Liver (tissue), 9 donors: ENCODE data around the gene LMBR1L. TPM values are rescaled to one million over a fixed set of nuclear protein-coding genes. Genes with fewer than 3 reads are reported as not detected.
A peak's percentile ranks its signal among the peaks of the same experiment; 100 is the strongest.

ENCODE experiments used
- DNase-seq: peaks from one replicate; pipeline ENCODE4 v3.0.0-alpha.2; 2017; ENCODE audit warnings: low spot score
- H3K27ac ChIP-seq, 2 donors: one replicate each; pipeline ENCODE4 v1.7.0; 2013; ENCODE audit warnings: inconsistent platforms in 2 of 2, low read length in 2 of 2, control low read depth in 1 of 2, low read depth in 1 of 2, mild to moderate bottlenecking in 1 of 2
- H3K27me3 ChIP-seq, 4 donors: one replicate each; pipeline versions ENCODE4 v1.6.1 to v1.7.0; 2013; ENCODE audit warnings: low read length in 3 of 4, inconsistent platforms in 1 of 4, mild to moderate bottlenecking in 1 of 4, moderate library complexity in 1 of 4; ENCODE audit not compliant: control insufficient read depth in 4 of 4, insufficient read depth in 4 of 4
- H3K36me3 ChIP-seq, 4 donors: one replicate each; pipeline versions ENCODE4 v1.6.1 to v1.7.0; 2013; ENCODE audit warnings: low read length in 3 of 4, mild to moderate bottlenecking in 3 of 4, low read depth in 1 of 4, moderate library complexity in 1 of 4; ENCODE audit not compliant: control insufficient read depth in 4 of 4, insufficient read depth in 3 of 4
- H3K4me1 ChIP-seq, 4 donors: one replicate each; pipeline versions ENCODE4 v1.6.1 to v1.7.0; 2013; ENCODE audit warnings: low read length in 3 of 4, mild to moderate bottlenecking in 3 of 4, moderate library complexity in 1 of 4; ENCODE audit not compliant: control insufficient read depth in 4 of 4, insufficient read depth in 4 of 4
- H3K4me3 ChIP-seq, 3 donors: one replicate each; pipeline versions ENCODE4 v1.6.1 to v1.7.0; 2013; ENCODE audit warnings: low read length in 3 of 3, control low read depth in 1 of 3, low read depth in 1 of 3, mild to moderate bottlenecking in 1 of 3
- H3K9ac ChIP-seq, 2 donors: one replicate each; pipeline ENCODE4 v1.7.0; 2013; ENCODE audit warnings: low read length in 2 of 2, mild to moderate bottlenecking in 2 of 2, moderate library complexity in 2 of 2, control low read depth in 1 of 2, low read depth in 1 of 2
- H3K9me3 ChIP-seq, 4 donors: one replicate each; pipeline versions ENCODE4 v1.6.1 to v1.7.0; 2013; ENCODE audit warnings: low read length in 3 of 4; ENCODE audit not compliant: control insufficient read depth in 4 of 4
- EGR1 ChIP-seq, 2 donors: IDR thresholded peaks; 2 replicates each; pipeline ENCODE4 v1.6.1; 2016 to 2018; ENCODE audit warnings: antibody characterized with exemption in 2 of 2, low read depth in 2 of 2
- FOXA1 ChIP-seq: IDR thresholded peaks from 2 replicates; pipeline ENCODE4 v1.6.1; 2016; ENCODE audit warnings: antibody characterized with exemption
- FOXA2 ChIP-seq: IDR thresholded peaks from 2 replicates; pipeline ENCODE4 v1.6.1; 2016; ENCODE audit warnings: antibody characterized with exemption
- GABPA ChIP-seq, 2 donors: IDR thresholded peaks in 1 of 2; conservative IDR thresholded peaks in 1 of 2; 2 replicates each; pipeline ENCODE4 v1.6.1; 2016; ENCODE audit warnings: antibody characterized with exemption in 2 of 2, mild to moderate bottlenecking in 1 of 2, moderate library complexity in 1 of 2
- HNF4A ChIP-seq, 2 donors: conservative IDR thresholded peaks; 2 replicates each; pipeline ENCODE4 v1.6.1; 2016; ENCODE audit warnings: antibody characterized with exemption in 2 of 2, mild to moderate bottlenecking in 2 of 2
- HNF4G ChIP-seq: IDR thresholded peaks from 2 replicates; pipeline ENCODE4 v1.6.1; 2016; ENCODE audit warnings: antibody characterized with exemption
- JUND ChIP-seq, 2 donors: IDR thresholded peaks; 2 replicates each; pipeline ENCODE4 v1.6.1; 2016; ENCODE audit warnings: antibody characterized with exemption in 2 of 2
- RAD21 ChIP-seq, 2 donors: IDR thresholded peaks; 2 replicates each; pipeline ENCODE4 v1.6.1; 2016; ENCODE audit warnings: antibody characterized with exemption in 2 of 2, mild to moderate bottlenecking in 2 of 2
- RXRA ChIP-seq, 2 donors: IDR thresholded peaks; 2 replicates each; pipeline ENCODE4 v1.6.1; 2017 to 2018; ENCODE audit warnings: antibody characterized with exemption in 2 of 2, mild to moderate bottlenecking in 1 of 2
- SP1 ChIP-seq: IDR thresholded peaks from 2 replicates; pipeline ENCODE4 v1.6.1; 2018; ENCODE audit warnings: antibody characterized with exemption, mild to moderate bottlenecking
- TAF1 ChIP-seq: conservative IDR thresholded peaks from 2 replicates; pipeline ENCODE4 v1.6.1; 2016; ENCODE audit warnings: antibody characterized with exemption, mild to moderate bottlenecking
- YY1 ChIP-seq: IDR thresholded peaks from 2 replicates; pipeline ENCODE4 v1.6.1; 2016; ENCODE audit warnings: antibody characterized with exemption, mild to moderate bottlenecking
- WGBS: extraction: QIAGEN DNeasy Blood & Tissue Kit; methylation state at CpG from one replicate; pipeline ENCODE4 v1.1.7; 2013; 5-methylcytosine and 5-hydroxymethylcytosine counted together
- polyA plus RNA-seq, 2 donors: library from polyadenylated mRNA; stranded (reverse) in 1 of 2; unstranded in 1 of 2; fragments of 200-250 nt in 1 of 2; fragments of >200 nt in 1 of 2; fragmentation: Nextera tagmentation in 1 of 2; extraction: Ambion mirVana in 1 of 2; gene quantifications; one replicate each; pipeline versions ENCODE4 v1.2.1 to v1.2.3, GENCODE V29; 2013 to 2015
- total RNA-seq, 2 donors: library from RNA; depleted of rRNA; stranded (reverse); fragments of >200 nt; gene quantifications; one replicate each; pipeline ENCODE4 v1.2.3, GENCODE V29; 2014
- TF ChIP-seq, protein P1 (sequence below): IDR thresholded peaks from 2 replicates; pipeline ENCODE4 v1.6.1; 2016; ENCODE audit warnings: antibody characterized with exemption
- TF ChIP-seq, protein P2 (sequence below): IDR thresholded peaks from 2 replicates; pipeline ENCODE4 v1.6.1; 2016; ENCODE audit warnings: antibody characterized with exemption
- TF ChIP-seq, protein P3 (sequence below): IDR thresholded peaks from 2 replicates; pipeline ENCODE4 v1.6.1; 2016; ENCODE audit warnings: antibody characterized with exemption
- TF ChIP-seq, protein P4 (sequence below): fragments of 150-350 bp; IDR thresholded peaks from 2 replicates; pipeline ENCODE4 v1.5.1; 2017; ENCODE audit warnings: improper control_type of control experiment, low read depth, low read length; ENCODE audit not compliant: missing input control
- TF ChIP-seq, protein P5 (sequence below): IDR thresholded peaks from 2 replicates; pipeline ENCODE4 v1.6.1; 2016; ENCODE audit warnings: antibody characterized with exemption, mild to moderate bottlenecking
- donor health status: healthy.
- donor health status: healthy.
- donor health status: healthy.
- donor health status: healthy.
- donor health status: healthy.

Gene LMBR1L
- total and polyA plus RNA-seq, 4 donors = 9.3 to 23.7 (median 11.8) TPM

DNA sequence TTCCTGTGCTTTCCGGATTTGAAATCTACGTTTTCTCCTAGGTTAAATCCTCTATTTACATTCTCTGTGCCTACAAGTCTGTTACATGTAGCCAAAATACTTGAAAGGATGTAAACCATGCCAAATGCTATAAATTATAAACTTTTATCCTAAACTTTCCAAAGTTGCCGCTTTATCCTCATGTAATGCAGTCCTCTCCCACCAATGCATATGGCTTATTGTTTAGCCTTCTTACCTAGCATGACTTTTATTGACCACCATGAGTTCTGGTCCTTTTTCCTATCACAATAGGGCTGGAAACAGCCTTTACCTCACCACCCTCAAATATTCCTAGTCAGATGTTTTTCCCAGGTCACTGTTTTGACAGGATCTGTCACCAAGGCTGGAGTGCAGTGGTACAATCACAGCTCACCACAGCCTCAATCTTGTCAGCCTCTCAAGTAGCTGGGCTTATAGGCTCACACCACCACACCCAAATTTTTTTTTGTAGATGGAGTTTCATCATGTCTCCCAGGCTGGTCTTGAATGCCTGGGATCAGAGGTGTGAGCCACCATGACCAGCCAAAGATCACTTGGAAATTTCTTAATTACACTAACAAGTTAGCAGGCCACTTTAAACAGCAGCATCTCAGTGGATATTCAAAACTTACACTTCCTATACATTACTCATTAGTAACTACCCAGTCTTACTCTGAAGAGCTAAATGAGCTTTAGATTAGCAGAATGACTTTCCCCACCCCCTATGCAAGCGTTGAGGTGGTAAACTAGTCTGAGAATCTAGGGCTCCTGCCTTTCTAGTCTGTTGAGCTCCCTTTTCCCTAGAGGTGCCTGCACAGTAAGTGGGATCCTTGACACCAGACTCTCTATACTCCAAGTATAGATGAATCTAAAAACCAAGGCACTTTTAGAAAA, 16.5 kb upstream of the LMBR1L start:
- no peak overlapping the region for H3K27ac ChIP-seq
- H3K27me3 ChIP-seq = no peaks in the 10 kb centered on the region
- H3K9me3 ChIP-seq = no peaks in the 10 kb centered on the region
- no peak overlapping the region for H3K4me3 ChIP-seq
- peaks cover 4 to 14% (median 9%) of the 10 kb centered on the region in 4 donors for H3K36me3 ChIP-seq
- TF ChIP-seq, protein P1, sequence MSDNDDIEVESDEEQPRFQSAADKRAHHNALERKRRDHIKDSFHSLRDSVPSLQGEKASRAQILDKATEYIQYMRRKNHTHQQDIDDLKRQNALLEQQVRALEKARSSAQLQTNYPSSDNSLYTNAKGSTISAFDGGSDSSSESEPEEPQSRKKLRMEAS = no peak
- no peak for TF ChIP-seq RXRA (IDR thresholded peaks at IDR 0.05)
- TF ChIP-seq FOXA1 = no peak
- no peak for TF ChIP-seq YY1
- TF ChIP-seq EGR1 (IDR thresholded peaks at IDR 0.05; ENCODE audit: low read depth in 2 of 2) = no peak
- TF ChIP-seq SP1 = no peak
- TF ChIP-seq, protein P2, sequence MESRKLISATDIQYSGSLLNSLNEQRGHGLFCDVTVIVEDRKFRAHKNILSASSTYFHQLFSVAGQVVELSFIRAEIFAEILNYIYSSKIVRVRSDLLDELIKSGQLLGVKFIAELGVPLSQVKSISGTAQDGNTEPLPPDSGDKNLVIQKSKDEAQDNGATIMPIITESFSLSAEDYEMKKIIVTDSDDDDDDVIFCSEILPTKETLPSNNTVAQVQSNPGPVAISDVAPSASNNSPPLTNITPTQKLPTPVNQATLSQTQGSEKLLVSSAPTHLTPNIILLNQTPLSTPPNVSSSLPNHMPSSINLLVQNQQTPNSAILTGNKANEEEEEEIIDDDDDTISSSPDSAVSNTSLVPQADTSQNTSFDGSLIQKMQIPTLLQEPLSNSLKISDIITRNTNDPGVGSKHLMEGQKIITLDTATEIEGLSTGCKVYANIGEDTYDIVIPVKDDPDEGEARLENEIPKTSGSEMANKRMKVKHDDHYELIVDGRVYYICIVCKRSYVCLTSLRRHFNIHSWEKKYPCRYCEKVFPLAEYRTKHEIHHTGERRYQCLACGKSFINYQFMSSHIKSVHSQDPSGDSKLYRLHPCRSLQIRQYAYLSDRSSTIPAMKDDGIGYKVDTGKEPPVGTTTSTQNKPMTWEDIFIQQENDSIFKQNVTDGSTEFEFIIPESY = no peak
- TF ChIP-seq, protein P3, sequence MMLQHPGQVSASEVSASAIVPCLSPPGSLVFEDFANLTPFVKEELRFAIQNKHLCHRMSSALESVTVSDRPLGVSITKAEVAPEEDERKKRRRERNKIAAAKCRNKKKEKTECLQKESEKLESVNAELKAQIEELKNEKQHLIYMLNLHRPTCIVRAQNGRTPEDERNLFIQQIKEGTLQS = no peak
- no peak for TF ChIP-seq JUND (IDR thresholded peaks at IDR 0.05)
- TF ChIP-seq, protein P4, sequence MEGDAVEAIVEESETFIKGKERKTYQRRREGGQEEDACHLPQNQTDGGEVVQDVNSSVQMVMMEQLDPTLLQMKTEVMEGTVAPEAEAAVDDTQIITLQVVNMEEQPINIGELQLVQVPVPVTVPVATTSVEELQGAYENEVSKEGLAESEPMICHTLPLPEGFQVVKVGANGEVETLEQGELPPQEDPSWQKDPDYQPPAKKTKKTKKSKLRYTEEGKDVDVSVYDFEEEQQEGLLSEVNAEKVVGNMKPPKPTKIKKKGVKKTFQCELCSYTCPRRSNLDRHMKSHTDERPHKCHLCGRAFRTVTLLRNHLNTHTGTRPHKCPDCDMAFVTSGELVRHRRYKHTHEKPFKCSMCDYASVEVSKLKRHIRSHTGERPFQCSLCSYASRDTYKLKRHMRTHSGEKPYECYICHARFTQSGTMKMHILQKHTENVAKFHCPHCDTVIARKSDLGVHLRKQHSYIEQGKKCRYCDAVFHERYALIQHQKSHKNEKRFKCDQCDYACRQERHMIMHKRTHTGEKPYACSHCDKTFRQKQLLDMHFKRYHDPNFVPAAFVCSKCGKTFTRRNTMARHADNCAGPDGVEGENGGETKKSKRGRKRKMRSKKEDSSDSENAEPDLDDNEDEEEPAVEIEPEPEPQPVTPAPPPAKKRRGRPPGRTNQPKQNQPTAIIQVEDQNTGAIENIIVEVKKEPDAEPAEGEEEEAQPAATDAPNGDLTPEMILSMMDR = no peak
- TF ChIP-seq GABPA (IDR thresholded peaks at IDR 0.05 in 1 of 2, conservative IDR thresholded peaks at IDR 0.05 in 1 of 2) = no peak
- TF ChIP-seq FOXA2 = no peak
- no peak for TF ChIP-seq HNF4A (conservative IDR thresholded peaks at IDR 0.05)
- H3K9ac ChIP-seq = no peak overlapping the region
- peaks cover 2 to 15% (median 7%) of the 10 kb centered on the region in 4 donors for H3K4me1 ChIP-seq
- WGBS = 94% methylated on average over 4 of the region's 4 CpGs
- DNase-seq = no peak

DNA sequence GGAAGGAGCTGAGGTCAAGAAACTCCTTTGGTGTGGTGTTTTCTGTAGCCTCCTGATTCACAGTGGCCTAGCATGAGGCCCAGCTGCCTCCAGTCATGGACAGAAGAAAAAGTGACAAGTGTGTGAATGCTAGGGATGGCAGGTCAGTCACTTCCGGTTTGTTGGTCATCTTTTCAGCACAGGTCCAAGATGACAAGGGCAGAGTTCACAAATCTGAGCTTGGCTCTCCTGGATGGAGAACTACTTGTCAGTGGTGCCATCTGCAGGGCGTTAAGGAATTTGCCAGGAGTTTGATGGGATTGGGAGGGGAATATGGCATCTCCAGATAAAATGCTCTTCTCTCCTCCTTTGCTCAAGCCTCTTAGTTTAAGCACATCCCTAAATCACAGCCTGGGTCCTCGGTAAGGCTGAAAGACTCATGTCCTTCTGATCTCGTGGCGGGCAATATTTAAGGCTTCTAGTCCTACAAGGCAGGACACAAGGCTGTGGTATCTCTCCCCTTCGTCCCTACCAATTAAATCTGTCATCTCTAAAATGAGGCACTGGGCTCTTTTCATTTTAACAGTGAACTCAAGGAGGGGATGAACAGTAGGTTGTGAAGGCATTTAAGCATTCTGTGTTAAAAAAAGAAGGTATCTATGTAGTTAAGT, 10.5 kb upstream of the LMBR1L start:
- 22% methylated on average over 6 of the region's 6 CpGs for WGBS
- H3K9me3 ChIP-seq = no peaks in the 10 kb centered on the region
- DNase-seq = no peak
- no peaks in the 10 kb centered on the region for H3K36me3 ChIP-seq
- no peak overlapping the region for H3K9ac ChIP-seq
- H3K4me1 ChIP-seq = peaks cover 0 to 3% (median 0%) of the 10 kb centered on the region in 4 donors
- no peaks in the 10 kb centered on the region for H3K27me3 ChIP-seq
- H3K4me3 ChIP-seq = no peak overlapping the region
- no peak overlapping the region for H3K27ac ChIP-seq
- TF ChIP-seq, protein P5, sequence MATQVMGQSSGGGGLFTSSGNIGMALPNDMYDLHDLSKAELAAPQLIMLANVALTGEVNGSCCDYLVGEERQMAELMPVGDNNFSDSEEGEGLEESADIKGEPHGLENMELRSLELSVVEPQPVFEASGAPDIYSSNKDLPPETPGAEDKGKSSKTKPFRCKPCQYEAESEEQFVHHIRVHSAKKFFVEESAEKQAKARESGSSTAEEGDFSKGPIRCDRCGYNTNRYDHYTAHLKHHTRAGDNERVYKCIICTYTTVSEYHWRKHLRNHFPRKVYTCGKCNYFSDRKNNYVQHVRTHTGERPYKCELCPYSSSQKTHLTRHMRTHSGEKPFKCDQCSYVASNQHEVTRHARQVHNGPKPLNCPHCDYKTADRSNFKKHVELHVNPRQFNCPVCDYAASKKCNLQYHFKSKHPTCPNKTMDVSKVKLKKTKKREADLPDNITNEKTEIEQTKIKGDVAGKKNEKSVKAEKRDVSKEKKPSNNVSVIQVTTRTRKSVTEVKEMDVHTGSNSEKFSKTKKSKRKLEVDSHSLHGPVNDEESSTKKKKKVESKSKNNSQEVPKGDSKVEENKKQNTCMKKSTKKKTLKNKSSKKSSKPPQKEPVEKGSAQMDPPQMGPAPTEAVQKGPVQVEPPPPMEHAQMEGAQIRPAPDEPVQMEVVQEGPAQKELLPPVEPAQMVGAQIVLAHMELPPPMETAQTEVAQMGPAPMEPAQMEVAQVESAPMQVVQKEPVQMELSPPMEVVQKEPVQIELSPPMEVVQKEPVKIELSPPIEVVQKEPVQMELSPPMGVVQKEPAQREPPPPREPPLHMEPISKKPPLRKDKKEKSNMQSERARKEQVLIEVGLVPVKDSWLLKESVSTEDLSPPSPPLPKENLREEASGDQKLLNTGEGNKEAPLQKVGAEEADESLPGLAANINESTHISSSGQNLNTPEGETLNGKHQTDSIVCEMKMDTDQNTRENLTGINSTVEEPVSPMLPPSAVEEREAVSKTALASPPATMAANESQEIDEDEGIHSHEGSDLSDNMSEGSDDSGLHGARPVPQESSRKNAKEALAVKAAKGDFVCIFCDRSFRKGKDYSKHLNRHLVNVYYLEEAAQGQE = no peak
- TF ChIP-seq EGR1 (IDR thresholded peaks at IDR 0.05; ENCODE audit: low read depth in 2 of 2) (no peak), GABPA (IDR thresholded peaks at IDR 0.05 in 1 of 2, conservative IDR thresholded peaks at IDR 0.05 in 1 of 2) (peak in 1 of 2 donors; percentile 52), HNF4G (peak; percentile 59), RAD21 (IDR thresholded peaks at IDR 0.05) (peak; percentile 91 to 92), SP1 (peak; percentile 37), RXRA (IDR thresholded peaks at IDR 0.05) (peak; percentile 11 to 53), TAF1 (no peak), HNF4A (conservative IDR thresholded peaks at IDR 0.05) (peak; percentile 72 to 88), JUND (IDR thresholded peaks at IDR 0.05) (no peak), FOXA1 (no peak)
- TF ChIP-seq, protein P4 = peak; percentile 78
